H1 (cell line): ENCODE measurements around the gene PSMA5. TPM values are rescaled to one million over a fixed set of nuclear protein-coding genes. Genes with fewer than 3 reads are reported as not detected.

ENCODE experiments used
- ATF2 ChIP-seq: IDR thresholded peaks from 2 replicates; pipeline ENCODE4 v1.6.1; 2012; ENCODE audit warnings: low read length, inconsistent platforms
- BCL11A ChIP-seq, 2 experiments: IDR thresholded peaks; one replicate each; pipeline ENCODE4 v1.6.1; 2011; ENCODE audit warnings: low read depth in 2 of 2, low read length in 2 of 2, mild to moderate bottlenecking in 2 of 2
- BRCA1 ChIP-seq: IDR thresholded peaks from 2 replicates; pipeline ENCODE4 v1.6.1; 2012; ENCODE audit warnings: low read depth, low read length, improper control_type of control experiment
- CBX8 ChIP-seq: fragments of 300-800, 300-1000 bp; sonication (generic); IDR thresholded peaks from 2 replicates; pipeline ENCODE4 v1.7.1; 2016; ENCODE audit warnings: low read depth, low read length, borderline replicate concordance
- CEBPB ChIP-seq: IDR thresholded peaks from 2 replicates; pipeline ENCODE4 v1.6.1; 2012; ENCODE audit warnings: low read depth, low read length
- CTBP2 ChIP-seq: IDR thresholded peaks from 2 replicates; pipeline ENCODE4 v1.7.0; 2011; ENCODE audit warnings: borderline replicate concordance, mild to moderate bottlenecking, moderate library complexity, mixed read lengths, low read length; ENCODE audit not compliant: insufficient read depth, insufficient read length
- EGR1 ChIP-seq: IDR thresholded peaks from 2 replicates; pipeline ENCODE4 v1.6.1; 2011; ENCODE audit warnings: low read depth, low read length, borderline replicate concordance
- GABPA ChIP-seq: IDR thresholded peaks from 2 replicates; pipeline ENCODE4 v1.6.1; 2011; ENCODE audit warnings: mild to moderate bottlenecking, low read length, moderate library complexity, borderline replicate concordance; ENCODE audit not compliant: insufficient read depth
- HDAC2 ChIP-seq, 2 experiments: fragments of 300-600 bp in 1 of 2; sonication (generic) in 1 of 2; IDR thresholded peaks; 2 replicates each; pipeline ENCODE4 v1.6.1; 2011 to 2012; ENCODE audit warnings: low read depth in 2 of 2, low read length in 2 of 2, mild to moderate bottlenecking in 2 of 2, moderate library complexity in 2 of 2, borderline replicate concordance in 1 of 2, inconsistent platforms in 1 of 2
- KDM4A ChIP-seq: IDR thresholded peaks from one replicate; pipeline ENCODE4 v1.7.1; 2012; ENCODE audit warnings: low read depth, mild to moderate bottlenecking, moderate library complexity, low read length, inconsistent platforms; ENCODE audit not compliant: severe bottlenecking
- MAX ChIP-seq: IDR thresholded peaks from 2 replicates; pipeline ENCODE4 v1.6.1; 2012; ENCODE audit warnings: inconsistent platforms
- NANOG ChIP-seq: IDR thresholded peaks from 2 replicates; pipeline ENCODE4 v1.6.1; 2011; ENCODE audit warnings: low read length, low read depth, mild to moderate bottlenecking, inconsistent platforms; ENCODE audit not compliant: insufficient read depth, poor library complexity, severe bottlenecking
- NRF1 ChIP-seq: IDR thresholded peaks from 2 replicates; pipeline ENCODE4 v1.6.1; 2011; ENCODE audit warnings: mild to moderate bottlenecking, low read depth, low read length, improper control_type of control experiment
- RAD21 ChIP-seq, 2 experiments: IDR thresholded peaks in 1 of 2; conservative IDR thresholded peaks in 1 of 2; 2 replicates each; pipeline ENCODE4 v1.6.1; 2011; ENCODE audit warnings: low read depth in 2 of 2, low read length in 2 of 2, improper control_type of control experiment in 1 of 2, inconsistent platforms in 1 of 2, mild to moderate bottlenecking in 1 of 2, moderate library complexity in 1 of 2
- SRF ChIP-seq: IDR thresholded peaks from 2 replicates; pipeline ENCODE4 v1.6.1; 2011; ENCODE audit warnings: mild to moderate bottlenecking, low read depth, low read length, moderate library complexity
- TAF7 ChIP-seq: optimal IDR thresholded peaks from 2 replicates; pipeline ENCODE3; 2011; ENCODE audit warnings: low read depth, mild to moderate bottlenecking, inconsistent platforms, low read length, moderate library complexity, borderline replicate concordance
- TCF12 ChIP-seq: IDR thresholded peaks from 2 replicates; pipeline ENCODE4 v1.6.1; 2011; ENCODE audit warnings: low read depth, mild to moderate bottlenecking, low read length
- USF2 ChIP-seq: IDR thresholded peaks from 2 replicates; pipeline ENCODE4 v1.6.1; 2011; ENCODE audit warnings: low read length, improper control_type of control experiment
- ZNF274 ChIP-seq: IDR thresholded peaks from 2 replicates; pipeline ENCODE4 v1.7.0; 2012; ENCODE audit warnings: low read length, borderline replicate concordance; ENCODE audit errors: extremely low read depth
- polyA plus RNA-seq, 7 experiments: library from polyadenylated mRNA; depleted of rRNA in 3 of 7; stranded (reverse) in 5 of 7; unstranded in 2 of 7; fragments of >200 nt in 5 of 7; fragments of 200-250 nt in 2 of 7; gene quantifications; 1 replicate in 5 of 7; 2 replicates in 1 of 7; 4 replicates in 1 of 7; pipeline versions ENCODE4 v1.2.1 to v1.2.3, GENCODE V29; 2011 to 2013; ENCODE audit warnings: missing spikeins in 2 of 7, mixed read lengths in 2 of 7
- total RNA-seq: library from RNA; stranded (reverse); fragmentation: NEBNext Ultra II Directional; extraction: Animal tissue kit (Norgen Biotek cat#: 25700); gene quantifications from 2 replicates; pipeline ENCODE4 v1.2.1, GENCODE V29; 2021

PSMA5 gene
- total and polyA plus RNA-seq, 2 of the 8 experiments (the other 6 are each of a cell fraction or from before 2014, with no cell fraction given) = 140 to 166 TPM

GRCh38 chr1:109426281-109427170 is at the start of gene PSMA5 (continued):
- peak; percentile 25 for TF ChIP-seq TAF7
- TF ChIP-seq CTBP2 = no peak
- no peak for TF ChIP-seq ZNF274
- 0 out of 4 replicates have a peak, but pooled peaks of 1 of the 2 experiments have one; percentile 83 for TF ChIP-seq HDAC2 (IDR thresholded peaks at IDR 0.05; ENCODE audit: borderline replicate concordance in 1 of 2, low read depth in 2 of 2, low read length in 2 of 2)
- TF ChIP-seq GABPA = 0 out of 2 replicates have a peak, but pooled peaks have one; percentile 66
- TF ChIP-seq TCF12 = no peak
- TF ChIP-seq RAD21 (IDR thresholded peaks at IDR 0.05 in 1 of 2, conservative IDR thresholded peaks at IDR 0.05 in 1 of 2; ENCODE audit: low read depth in 2 of 2, low read length in 2 of 2) = no peak
- no peak for TF ChIP-seq BCL11A (IDR thresholded peaks at IDR 0.05; ENCODE audit: low read depth in 2 of 2, low read length in 2 of 2)
- TF ChIP-seq EGR1 = no peak
- no peak for TF ChIP-seq NANOG
- peak; percentile 46 for TF ChIP-seq USF2
- peak; percentile 60 for TF ChIP-seq KDM4A
- TF ChIP-seq SRF = no peak
- TF ChIP-seq BRCA1 = no peak
- no peak for TF ChIP-seq CBX8
- peak; percentile 65 for TF ChIP-seq MAX
- no peak for TF ChIP-seq ATF2
- peak; percentile 29 for TF ChIP-seq NRF1
- 0 out of 2 replicates have a peak, but pooled peaks have one; percentile 7 for TF ChIP-seq CEBPB
